Natural killer cell (primary cell): Measurements from ENCODE around the gene ACBD4. TPM values are rescaled to one million over a fixed set of nuclear protein-coding genes. Genes with fewer than 3 reads are reported as not detected.

Experiments
- ATAC-seq, 3 donors: fragments of 150-1000 bp in 2 of 3; fragments of 200-7000 bp in 1 of 3; cut with Tn5 transposase; 1 replicate in 1 of 3; 2 replicates in 2 of 3; pipeline ENCODE4 v1.10.0; 2021; ENCODE audit warnings: mild to moderate bottlenecking in 2 of 3, moderate library complexity in 2 of 3
- DNase-seq, 2 donors: peaks; one replicate each; pipeline versions ENCODE4 v3.0.0 to v3.0.0-alpha.2; 2013 to 2021; ENCODE audit warnings: mixed read lengths in 1 of 2
- H3K27ac ChIP-seq: one replicate; pipeline ENCODE4 v1.5.1; 2013; ENCODE audit warnings: mild to moderate bottlenecking, low read length
- H3K27me3 ChIP-seq: one replicate; pipeline ENCODE4 v1.6.1; 2013; ENCODE audit warnings: low read length; ENCODE audit not compliant: control insufficient read depth, insufficient read depth
- H3K36me3 ChIP-seq: one replicate; pipeline ENCODE4 v1.6.1; 2013; ENCODE audit warnings: low read length; ENCODE audit not compliant: control insufficient read depth, insufficient read depth
- H3K4me1 ChIP-seq: one replicate; pipeline ENCODE4 v1.6.1; 2013; ENCODE audit warnings: low read length; ENCODE audit not compliant: control insufficient read depth, insufficient read depth
- H3K4me3 ChIP-seq: one replicate; pipeline ENCODE4 v1.5.1; 2013; ENCODE audit warnings: low read length
- H3K9me3 ChIP-seq: one replicate; pipeline ENCODE4 v1.6.1; 2013; ENCODE audit warnings: low read length; ENCODE audit not compliant: control insufficient read depth, insufficient read depth
- H3K27ac Mint-ChIP-seq, 2 donors: one replicate each; pipeline ENCODE4 v1.8.0; 2022; ENCODE audit warnings: mild to moderate bottlenecking in 2 of 2, mixed read lengths in 2 of 2, moderate library complexity in 1 of 2
- H3K27me3 Mint-ChIP-seq, 2 donors: one replicate each; pipeline ENCODE4 v1.8.0; 2022; ENCODE audit warnings: low read depth in 2 of 2, mixed read lengths in 2 of 2
- H3K36me3 Mint-ChIP-seq: one replicate; pipeline ENCODE4 v1.8.0; 2022; ENCODE audit warnings: mixed read lengths
- H3K4me1 Mint-ChIP-seq, 2 donors: one replicate each; pipeline ENCODE4 v1.8.0; 2022; ENCODE audit warnings: mixed read lengths in 2 of 2
- H3K4me3 Mint-ChIP-seq: one replicate; pipeline ENCODE4 v1.8.0; 2022; ENCODE audit warnings: mild to moderate bottlenecking, moderate library complexity, mixed read lengths
- H3K9me3 Mint-ChIP-seq, 2 donors: one replicate each; pipeline ENCODE4 v1.8.0; 2022; ENCODE audit warnings: mixed read lengths in 2 of 2
- CTCF ChIP-seq: fragments of 200-600 bp; IDR thresholded peaks from one replicate; pipeline ENCODE4 v1.8.0; 2022; ENCODE audit warnings: antibody characterized with exemption
- WGBS: methylation state at CpG from one replicate; pipeline ENCODE4 v1.1.7; 2013; ENCODE audit warnings: missing lambda C conversion rate; ENCODE audit not compliant: insufficient coverage; 5-methylcytosine and 5-hydroxymethylcytosine counted together
- intact Hi-C: fragments of 100-400 bp; cut with micrococcal nuclease; formaldehyde crosslinking; loops from one replicate; pipeline ENCODE4 v1.14.2; 2022
- total RNA-seq, 4 donors: library from RNA; stranded (reverse); fragments of 120-200 nt in 1 of 4; gene quantifications; one replicate each; pipeline versions ENCODE4 v1.2.3 to v1.2.4, GENCODE V29; 2013 to 2022

Gene ACBD4
- total RNA-seq, 3 donors from 2014 or later (not counting 1 experiment from before 2014, with no cell fraction given): 12.0 to 15.9 (median 14.2) TPM

GRCh38 chr17:45091778-45092425, 43.6 kb upstream of the ACBD4 start:
- H3K4me1 ChIP-seq: no peaks in the 10 kb centered on the region
- intact Hi-C loops: no loop called here
- no peaks in the 10 kb centered on the region for H3K9me3 ChIP-seq
- no peak overlapping the region for H3K4me3 ChIP-seq
- no peak for ATAC-seq
- 96% methylated on average over 9 of the region's 11 CpGs for WGBS
- Mint-ChIP-seq H3K9me3 (no peaks in the 10 kb centered on the region), H3K27ac (no peak overlapping the region), H3K36me3 (peaks cover 7% of the 10 kb centered on the region), H3K4me1 (no peaks in the 10 kb centered on the region), H3K4me3 (no peak overlapping the region), H3K27me3 (no peaks in the 10 kb centered on the region)
- peaks cover 79% of the 10 kb centered on the region for H3K36me3 ChIP-seq
- no peak overlapping the region for H3K27ac ChIP-seq
- TF ChIP-seq CTCF: no peak
- H3K27me3 ChIP-seq: no peaks in the 10 kb centered on the region
- no peak for DNase-seq

GRCh38 chr17:45092911-45093430, 42.5 kb upstream of the ACBD4 start:
- Mint-ChIP-seq H3K27me3 (no peaks in the 10 kb centered on the region), H3K36me3 (peaks cover 7% of the 10 kb centered on the region), H3K4me3 (no peak overlapping the region), H3K9me3 (no peaks in the 10 kb centered on the region), H3K4me1 (no peaks in the 10 kb centered on the region), H3K27ac (no peak overlapping the region)
- Histone ChIP-seq H3K27me3 (no peaks in the 10 kb centered on the region), H3K36me3 (peaks cover 79% of the 10 kb centered on the region), H3K27ac (no peak overlapping the region), H3K4me1 (no peaks in the 10 kb centered on the region), H3K9me3 (no peaks in the 10 kb centered on the region), H3K4me3 (no peak overlapping the region)
- intact Hi-C loops: no loop called here
- no peak for TF ChIP-seq CTCF
- no peak for ATAC-seq
- 96% methylated on average over 6 of the region's 6 CpGs for WGBS
- no peak for DNase-seq

GRCh38 chr17:45093444-45094110, 41.9 kb upstream of the ACBD4 start:
- no peak for TF ChIP-seq CTCF
- intact Hi-C loops: no loop called here
- ATAC-seq: no peak
- no peak for DNase-seq
- H3K36me3 Mint-ChIP-seq: peaks cover 7% of the 10 kb centered on the region
- WGBS: 88% methylated on average over 13 of the region's 13 CpGs
- Histone ChIP-seq H3K4me3 (no peak overlapping the region), H3K4me1 (no peaks in the 10 kb centered on the region), H3K27ac (no peak overlapping the region), H3K36me3 (peaks cover 79% of the 10 kb centered on the region), H3K27me3 (no peaks in the 10 kb centered on the region), H3K9me3 (no peaks in the 10 kb centered on the region)
- no peak overlapping the region for H3K27ac Mint-ChIP-seq
- no peaks in the 10 kb centered on the region for H3K27me3 Mint-ChIP-seq
- no peaks in the 10 kb centered on the region for H3K4me1 Mint-ChIP-seq
- no peak overlapping the region for H3K4me3 Mint-ChIP-seq
- no peaks in the 10 kb centered on the region for H3K9me3 Mint-ChIP-seq
